WTC11 (cell line): Measurements from ENCODE around the gene GARNL3. TPM values are rescaled to one million over a fixed set of nuclear protein-coding genes. Genes with fewer than 3 reads are reported as not detected.

Source experiments
- ATAC-seq: fragments of 200-7000 bp; cut with Tn5 transposase; 2 replicates; pipeline ENCODE4 v1.10.0; 2021; ENCODE audit warnings: mild to moderate bottlenecking, moderate library complexity
- CTCF ChIA-PET: fragments of 300-600 bp; sonication (Branson Sonifier 250); formaldehyde crosslinking; loops from one replicate; lab custom pipeline; 2021; ENCODE audit warnings: antibody characterized with exemption; lab: Charles Lee
- POLR2A ChIA-PET: fragments of 350-600 bp; sonication (Branson Sonifier 250); formaldehyde crosslinking; loops from one replicate; lab custom pipeline; 2021; ENCODE audit warnings: antibody characterized with exemption; lab: Charles Lee
- DNase-seq: peaks from one replicate; pipeline ENCODE4 v3.0.0; 2021; ENCODE audit warnings: low spot score
- H3K27ac Mint-ChIP-seq: 2 replicates; pipeline ENCODE4 v1.8.0; 2021; ENCODE audit warnings: mixed read lengths
- H3K27me3 Mint-ChIP-seq: 2 replicates; pipeline ENCODE4 v1.8.0; 2021; ENCODE audit warnings: low read depth, mild to moderate bottlenecking, moderate library complexity, mixed read lengths
- H3K36me3 Mint-ChIP-seq: 2 replicates; pipeline ENCODE4 v1.8.0; 2021; ENCODE audit warnings: mixed read lengths
- H3K4me1 Mint-ChIP-seq: 2 replicates; pipeline ENCODE4 v1.8.0; 2022; ENCODE audit warnings: mixed read lengths
- H3K4me3 Mint-ChIP-seq: 2 replicates; pipeline ENCODE4 v1.8.0; 2021; ENCODE audit warnings: mild to moderate bottlenecking, moderate library complexity, mixed read lengths
- H3K9me3 Mint-ChIP-seq: 2 replicates; pipeline ENCODE4 v1.8.0; 2021; ENCODE audit warnings: mixed read lengths
- CTCF ChIP-seq: fragments of 200-600 bp; IDR thresholded peaks from 2 replicates; pipeline ENCODE4 v1.8.0; 2022; ENCODE audit warnings: antibody characterized with exemption
- FOXK1 ChIP-seq: sonication (generic); formaldehyde crosslinking; IDR thresholded peaks from 2 replicates; pipeline ENCODE4 v1.8.0; 2022; ENCODE audit warnings: mild to moderate bottlenecking, moderate library complexity, missing genetic modification reagents
- GTF2I ChIP-seq: fragments of 250-450 bp; sonication (Bioruptor Pico); conservative IDR thresholded peaks from 2 replicates; pipeline ENCODE4 v1.4.0; 2021; ENCODE audit warnings: mild to moderate bottlenecking
- JUN ChIP-seq: sonication (generic); formaldehyde crosslinking; IDR thresholded peaks from 2 replicates; pipeline ENCODE4 v1.8.0; 2023; ENCODE audit warnings: mild to moderate bottlenecking, missing genetic modification reagents
- MLX ChIP-seq: sonication (generic); formaldehyde crosslinking; IDR thresholded peaks from 2 replicates; pipeline ENCODE4 v1.8.1; 2023; ENCODE audit warnings: mild to moderate bottlenecking, missing genetic modification reagents, moderate library complexity
- MXD4 ChIP-seq: fragments of 250-450 bp; sonication (Bioruptor Pico); IDR thresholded peaks from 2 replicates; pipeline ENCODE4 v1.8.0; 2021; ENCODE audit warnings: mild to moderate bottlenecking, moderate library complexity, borderline replicate concordance
- MYBL2 ChIP-seq: sonication (generic); formaldehyde crosslinking; IDR thresholded peaks from 2 replicates; pipeline ENCODE4 v1.8.1; 2023; ENCODE audit warnings: mild to moderate bottlenecking, moderate library complexity, missing genetic modification reagents
- NR2C2 ChIP-seq: sonication (generic); formaldehyde crosslinking; IDR thresholded peaks from 2 replicates; pipeline ENCODE4 v1.8.0; 2022; ENCODE audit warnings: mild to moderate bottlenecking, missing genetic modification reagents
- PRDM15 ChIP-seq: sonication (generic); formaldehyde crosslinking; IDR thresholded peaks from 2 replicates; pipeline ENCODE4 v1.8.0; 2022; ENCODE audit warnings: missing genetic modification reagents
- TEAD4 ChIP-seq: sonication (generic); formaldehyde crosslinking; IDR thresholded peaks from 2 replicates; pipeline ENCODE4 v1.8.0; 2022; ENCODE audit warnings: mild to moderate bottlenecking, missing genetic modification reagents
- total RNA-seq: library from RNA; stranded (reverse); gene quantifications from 3 replicates; pipeline ENCODE4 v1.2.3, GENCODE V29; 2021
- TF ChIP-seq, protein P1 (sequence below): sonication (generic); formaldehyde crosslinking; IDR thresholded peaks from 2 replicates; pipeline ENCODE4 v1.8.0; 2023; ENCODE audit warnings: missing genetic modification reagents, mild to moderate bottlenecking, borderline replicate concordance
- TF ChIP-seq, protein P2 (sequence below): fragments of 250-450 bp; sonication (Bioruptor Pico); IDR thresholded peaks from 2 replicates; pipeline ENCODE4 v1.8.0; 2021; ENCODE audit warnings: mild to moderate bottlenecking
- TF ChIP-seq, protein P3 (sequence below): fragments of 250-450 bp; sonication (Bioruptor Pico); IDR thresholded peaks from 2 replicates; pipeline ENCODE4 v1.9.0; 2021; ENCODE audit warnings: mild to moderate bottlenecking
- TF ChIP-seq, protein P4 (sequence below): fragments of 250-450 bp; sonication (Bioruptor Pico); IDR thresholded peaks from 2 replicates; pipeline ENCODE4 v1.9.0; 2021; ENCODE audit warnings: moderate library complexity, mild to moderate bottlenecking, inconsistent platforms, borderline replicate concordance

GARNL3 gene
- total RNA-seq, 1 experiment from 2014 or later, result 17.8 TPM

DNA sequence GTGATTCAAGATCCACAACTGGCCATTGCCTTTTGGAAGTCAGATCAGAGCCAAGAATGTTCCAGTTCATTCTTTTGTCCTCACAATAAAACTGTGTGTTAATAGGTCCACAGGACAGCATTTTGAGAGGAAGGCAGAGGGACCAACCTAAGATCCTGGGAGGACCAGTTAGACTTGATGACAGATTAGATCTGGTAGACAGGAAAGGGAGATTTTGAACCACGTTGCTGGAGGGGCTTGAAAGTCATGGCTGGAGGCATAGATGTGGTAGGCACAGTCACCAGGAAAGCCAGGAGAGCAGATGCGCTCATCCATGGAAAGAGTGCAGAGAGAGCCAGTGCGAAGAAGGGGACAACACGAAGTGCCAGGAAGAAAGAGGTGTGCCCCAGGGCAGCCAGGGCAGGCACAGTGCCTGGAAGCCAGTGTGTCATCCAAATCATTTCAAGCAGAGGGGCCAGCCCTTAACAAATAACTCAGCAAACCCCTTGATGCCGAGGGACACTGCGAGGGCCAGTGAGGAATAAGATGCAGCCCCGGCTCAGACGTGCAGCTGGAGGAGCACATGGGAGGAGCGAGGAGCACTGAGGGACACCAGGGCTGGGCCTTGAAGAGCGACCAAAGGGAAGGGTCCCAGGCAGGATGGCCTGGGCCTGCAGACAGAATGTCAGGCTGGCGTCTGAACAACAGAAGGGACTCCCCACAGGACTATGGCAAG is 119.6 kb downstream of the GARNL3 start:
- H3K4me3 Mint-ChIP-seq, result no peak overlapping the region
- no peak for ATAC-seq
- H3K36me3 Mint-ChIP-seq, result peaks cover 3% of the 10 kb centered on the region; the same call in 1 of the 2 replicates
- no peaks in the 10 kb centered on the region; the same call in none of the 2 replicates for H3K27me3 Mint-ChIP-seq
- H3K27ac Mint-ChIP-seq, result no peak overlapping the region
- no peak for DNase-seq
- ChIA-PET POLR2A (no interaction called here), CTCF (interaction anchor here (1.4 to 2.1 kb wide), 4 partner anchors 13 to 53 kb away, joined by 4 to 6 read pairs (median 5); partner anchors contain the start of gene SLC2A8)
- TF ChIP-seq, protein P1, sequence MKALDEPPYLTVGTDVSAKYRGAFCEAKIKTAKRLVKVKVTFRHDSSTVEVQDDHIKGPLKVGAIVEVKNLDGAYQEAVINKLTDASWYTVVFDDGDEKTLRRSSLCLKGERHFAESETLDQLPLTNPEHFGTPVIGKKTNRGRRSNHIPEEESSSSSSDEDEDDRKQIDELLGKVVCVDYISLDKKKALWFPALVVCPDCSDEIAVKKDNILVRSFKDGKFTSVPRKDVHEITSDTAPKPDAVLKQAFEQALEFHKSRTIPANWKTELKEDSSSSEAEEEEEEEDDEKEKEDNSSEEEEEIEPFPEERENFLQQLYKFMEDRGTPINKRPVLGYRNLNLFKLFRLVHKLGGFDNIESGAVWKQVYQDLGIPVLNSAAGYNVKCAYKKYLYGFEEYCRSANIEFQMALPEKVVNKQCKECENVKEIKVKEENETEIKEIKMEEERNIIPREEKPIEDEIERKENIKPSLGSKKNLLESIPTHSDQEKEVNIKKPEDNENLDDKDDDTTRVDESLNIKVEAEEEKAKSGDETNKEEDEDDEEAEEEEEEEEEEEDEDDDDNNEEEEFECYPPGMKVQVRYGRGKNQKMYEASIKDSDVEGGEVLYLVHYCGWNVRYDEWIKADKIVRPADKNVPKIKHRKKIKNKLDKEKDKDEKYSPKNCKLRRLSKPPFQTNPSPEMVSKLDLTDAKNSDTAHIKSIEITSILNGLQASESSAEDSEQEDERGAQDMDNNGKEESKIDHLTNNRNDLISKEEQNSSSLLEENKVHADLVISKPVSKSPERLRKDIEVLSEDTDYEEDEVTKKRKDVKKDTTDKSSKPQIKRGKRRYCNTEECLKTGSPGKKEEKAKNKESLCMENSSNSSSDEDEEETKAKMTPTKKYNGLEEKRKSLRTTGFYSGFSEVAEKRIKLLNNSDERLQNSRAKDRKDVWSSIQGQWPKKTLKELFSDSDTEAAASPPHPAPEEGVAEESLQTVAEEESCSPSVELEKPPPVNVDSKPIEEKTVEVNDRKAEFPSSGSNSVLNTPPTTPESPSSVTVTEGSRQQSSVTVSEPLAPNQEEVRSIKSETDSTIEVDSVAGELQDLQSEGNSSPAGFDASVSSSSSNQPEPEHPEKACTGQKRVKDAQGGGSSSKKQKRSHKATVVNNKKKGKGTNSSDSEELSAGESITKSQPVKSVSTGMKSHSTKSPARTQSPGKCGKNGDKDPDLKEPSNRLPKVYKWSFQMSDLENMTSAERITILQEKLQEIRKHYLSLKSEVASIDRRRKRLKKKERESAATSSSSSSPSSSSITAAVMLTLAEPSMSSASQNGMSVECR (CRISPR knock-in tag), result no peak
- TF ChIP-seq CTCF, result no peak
- TF ChIP-seq JUN (CRISPR knock-in tag), result no peak
- no peak for TF ChIP-seq MYBL2 (CRISPR knock-in tag)
- no peak for TF ChIP-seq MLX (CRISPR knock-in tag)
- TF ChIP-seq TEAD4 (CRISPR knock-in tag), result no peak
- peaks cover 8% of the 10 kb centered on the region for H3K4me1 Mint-ChIP-seq
- peaks cover 9% of the 10 kb centered on the region for H3K9me3 Mint-ChIP-seq

GRCh38 chr9:127384901-127385300 is 120.3 kb downstream of the GARNL3 start:
- DNase-seq (peak; percentile 36), ATAC-seq (peak; percentile 89)
- CTCF ChIA-PET, result interaction anchor here (0.8 to 2.1 kb wide), 6 partner anchors 12 to 437 kb away, joined by 3 to 6 read pairs (median 4); partner anchors contain the start of gene SLC2A8
- peaks cover 8% of the 10 kb centered on the region for H3K4me1 Mint-ChIP-seq
- POLR2A ChIA-PET, result no interaction called here
- H3K27me3 Mint-ChIP-seq, result no peaks in the 10 kb centered on the region; the same call in 1 of the 2 replicates
- H3K36me3 Mint-ChIP-seq, result no peaks in the 10 kb centered on the region
- H3K27ac Mint-ChIP-seq, result no peak overlapping the region
- no peak overlapping the region for H3K4me3 Mint-ChIP-seq
- peaks cover 5% of the 10 kb centered on the region; the same call in 1 of the 2 replicates for H3K9me3 Mint-ChIP-seq
- TF ChIP-seq, protein P2, sequence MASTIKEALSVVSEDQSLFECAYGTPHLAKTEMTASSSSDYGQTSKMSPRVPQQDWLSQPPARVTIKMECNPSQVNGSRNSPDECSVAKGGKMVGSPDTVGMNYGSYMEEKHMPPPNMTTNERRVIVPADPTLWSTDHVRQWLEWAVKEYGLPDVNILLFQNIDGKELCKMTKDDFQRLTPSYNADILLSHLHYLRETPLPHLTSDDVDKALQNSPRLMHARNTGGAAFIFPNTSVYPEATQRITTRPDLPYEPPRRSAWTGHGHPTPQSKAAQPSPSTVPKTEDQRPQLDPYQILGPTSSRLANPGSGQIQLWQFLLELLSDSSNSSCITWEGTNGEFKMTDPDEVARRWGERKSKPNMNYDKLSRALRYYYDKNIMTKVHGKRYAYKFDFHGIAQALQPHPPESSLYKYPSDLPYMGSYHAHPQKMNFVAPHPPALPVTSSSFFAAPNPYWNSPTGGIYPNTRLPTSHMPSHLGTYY, result no peak
- TF ChIP-seq NR2C2 (CRISPR knock-in tag) (no peak), PRDM15 (no peak), FOXK1 (CRISPR knock-in tag) (no peak), GTF2I (no peak), MLX (CRISPR knock-in tag) (no peak), MXD4 (CRISPR knock-in tag) (no peak)
- TF ChIP-seq, protein P3, sequence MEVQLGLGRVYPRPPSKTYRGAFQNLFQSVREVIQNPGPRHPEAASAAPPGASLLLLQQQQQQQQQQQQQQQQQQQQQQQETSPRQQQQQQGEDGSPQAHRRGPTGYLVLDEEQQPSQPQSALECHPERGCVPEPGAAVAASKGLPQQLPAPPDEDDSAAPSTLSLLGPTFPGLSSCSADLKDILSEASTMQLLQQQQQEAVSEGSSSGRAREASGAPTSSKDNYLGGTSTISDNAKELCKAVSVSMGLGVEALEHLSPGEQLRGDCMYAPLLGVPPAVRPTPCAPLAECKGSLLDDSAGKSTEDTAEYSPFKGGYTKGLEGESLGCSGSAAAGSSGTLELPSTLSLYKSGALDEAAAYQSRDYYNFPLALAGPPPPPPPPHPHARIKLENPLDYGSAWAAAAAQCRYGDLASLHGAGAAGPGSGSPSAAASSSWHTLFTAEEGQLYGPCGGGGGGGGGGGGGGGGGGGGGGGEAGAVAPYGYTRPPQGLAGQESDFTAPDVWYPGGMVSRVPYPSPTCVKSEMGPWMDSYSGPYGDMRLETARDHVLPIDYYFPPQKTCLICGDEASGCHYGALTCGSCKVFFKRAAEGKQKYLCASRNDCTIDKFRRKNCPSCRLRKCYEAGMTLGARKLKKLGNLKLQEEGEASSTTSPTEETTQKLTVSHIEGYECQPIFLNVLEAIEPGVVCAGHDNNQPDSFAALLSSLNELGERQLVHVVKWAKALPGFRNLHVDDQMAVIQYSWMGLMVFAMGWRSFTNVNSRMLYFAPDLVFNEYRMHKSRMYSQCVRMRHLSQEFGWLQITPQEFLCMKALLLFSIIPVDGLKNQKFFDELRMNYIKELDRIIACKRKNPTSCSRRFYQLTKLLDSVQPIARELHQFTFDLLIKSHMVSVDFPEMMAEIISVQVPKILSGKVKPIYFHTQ (CRISPR knock-in tag), result no peak
- TF ChIP-seq, protein P4, sequence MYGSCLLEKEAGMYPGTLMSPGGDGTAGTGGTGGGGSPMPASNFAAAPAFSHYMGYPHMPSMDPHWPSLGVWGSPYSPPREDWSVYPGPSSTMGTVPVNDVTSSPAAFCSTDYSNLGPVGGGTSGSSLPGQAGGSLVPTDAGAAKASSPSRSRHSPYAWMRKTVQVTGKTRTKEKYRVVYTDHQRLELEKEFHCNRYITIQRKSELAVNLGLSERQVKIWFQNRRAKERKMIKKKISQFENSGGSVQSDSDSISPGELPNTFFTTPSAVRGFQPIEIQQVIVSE (CRISPR knock-in tag), result no peak
